GM19328 (cell line): Measurements from ENCODE around the gene CLEC19A.

ENCODE experiments used
- ATAC-seq: cut with Tn5 transposase; IDR thresholded peaks from one replicate; pipeline ENCODE4 v1.9.1; 2021; ENCODE audit warnings: mild to moderate bottlenecking, moderate library complexity; ENCODE audit not compliant: unreplicated experiment

Gene CLEC19A

DNA sequence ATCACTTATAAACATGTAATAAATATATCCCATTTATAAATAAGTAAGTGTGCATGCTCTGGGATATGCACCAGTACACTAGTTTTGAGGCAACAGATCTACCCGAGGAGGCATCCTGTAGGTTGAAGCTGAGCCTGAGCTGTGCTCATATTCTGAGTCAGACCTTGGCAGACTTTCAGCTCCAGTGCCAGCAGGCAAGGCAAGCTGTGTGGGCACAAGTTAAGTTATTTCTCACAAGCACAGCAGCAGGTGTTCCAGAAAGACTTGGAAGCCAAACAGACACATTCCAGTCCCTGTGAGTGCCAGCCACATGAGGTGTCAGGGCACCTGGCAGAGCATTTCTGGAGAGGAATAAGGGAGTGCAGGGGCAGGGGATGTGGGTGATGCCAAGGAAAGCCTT, 1.3 kb upstream of the CLEC19A start:
- no peak for ATAC-seq

- no peak for ATAC-seq
Measured at GRCh38 chr16:19286827-19287226, 1.3 kb downstream of the CLEC19A start.

DNA sequence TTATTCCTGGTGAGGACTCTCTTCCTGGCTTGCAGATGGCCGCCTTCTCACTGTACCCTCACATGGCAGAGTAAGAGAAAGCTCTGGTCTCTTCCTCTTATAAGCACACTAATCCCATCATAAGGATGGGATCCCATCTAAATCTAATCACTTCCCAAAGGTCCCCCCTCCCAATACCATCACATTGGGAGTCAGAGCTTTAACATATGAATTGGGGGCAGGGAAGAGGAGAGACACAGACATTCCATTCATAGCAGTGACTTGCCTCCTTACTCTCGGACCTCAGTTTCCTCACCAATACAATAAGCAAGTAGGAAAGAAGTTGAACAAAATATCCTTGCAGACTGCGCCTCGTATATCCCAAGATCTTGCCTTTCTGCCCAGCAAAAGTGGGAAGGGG, 1.7 kb downstream of the CLEC19A start:
- no peak for ATAC-seq

- no peak for ATAC-seq
Measured at GRCh38 chr16:19288872-19289799, 3.6 kb downstream of the CLEC19A start.

DNA sequence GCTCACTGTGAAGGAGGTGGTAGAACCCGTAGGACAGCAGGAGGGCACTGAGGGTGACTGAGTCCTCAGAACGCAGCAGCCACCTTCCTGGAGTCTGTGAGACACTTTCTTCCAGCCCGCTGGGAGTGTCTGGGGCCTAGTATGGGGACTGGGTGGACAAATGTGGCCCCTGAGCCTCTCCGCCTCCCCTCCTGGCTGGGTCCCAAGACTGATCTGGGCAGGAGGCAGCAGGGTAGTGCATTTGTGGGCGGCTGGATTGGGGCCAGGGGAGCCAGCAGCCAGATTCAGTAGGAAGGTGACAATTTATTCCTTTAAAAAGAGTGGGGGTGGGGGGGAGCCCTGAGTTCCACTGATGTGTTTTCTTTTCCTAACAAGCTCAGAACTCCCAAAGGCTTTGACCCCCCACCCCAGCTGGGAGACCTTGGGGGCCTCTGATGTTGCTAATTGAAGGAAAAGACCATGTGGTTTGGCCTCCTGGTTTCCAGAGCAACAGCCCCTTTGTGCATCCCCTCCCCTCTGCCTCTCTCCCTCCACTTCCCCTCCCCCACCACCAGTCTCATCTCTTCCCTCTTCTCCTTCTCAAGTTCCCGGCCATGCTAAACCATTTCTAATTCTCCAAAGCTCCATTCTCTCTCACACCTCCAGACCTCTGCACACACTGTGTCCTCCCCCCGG, 4.4 kb downstream of the CLEC19A start:
- no peak for ATAC-seq

GRCh38 chr16:19290860-19291259, 5.3 kb downstream of the CLEC19A start:
- no peak for ATAC-seq

DNA sequence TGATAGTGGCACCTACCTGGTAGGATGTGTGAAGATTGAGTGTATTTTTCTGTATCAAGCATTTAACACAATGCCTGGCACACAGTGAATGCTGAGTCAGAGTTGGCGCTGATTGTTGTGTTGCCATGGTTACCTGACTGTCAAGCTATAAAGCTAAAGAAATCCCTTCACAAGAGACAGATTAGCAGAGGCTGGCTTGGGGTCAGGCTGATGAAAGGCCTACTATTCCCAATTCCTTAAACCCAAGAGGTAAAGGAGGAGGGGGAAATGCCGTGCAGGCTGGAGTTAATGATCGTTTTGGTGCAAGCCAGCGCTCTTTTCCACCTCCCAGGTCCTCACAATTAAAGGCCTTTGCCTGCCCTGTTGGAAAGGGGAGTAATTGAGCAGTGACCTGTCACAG, 5.9 kb downstream of the CLEC19A start:
- ATAC-seq = no peak

GRCh38 chr16:19292186-19292585, 6.7 kb downstream of the CLEC19A start:
- ATAC-seq = no peak

- peak; percentile 83 for ATAC-seq
Measured at GRCh38 chr16:19294156-19294649, 8.7 kb downstream of the CLEC19A start.

- no peak for ATAC-seq
Measured at GRCh38 chr16:19295393-19295792, 9.9 kb downstream of the CLEC19A start.

- ATAC-seq = no peak
Measured at GRCh38 chr16:19297454-19297853, 11.9 kb downstream of the CLEC19A start.

GRCh38 chr16:19299565-19299964, 14.0 kb downstream of the CLEC19A start:
- ATAC-seq = no peak

- no peak for ATAC-seq
Measured at GRCh38 chr16:19301931-19302330, 16.4 kb downstream of the CLEC19A start.

- ATAC-seq = no peak
Measured at GRCh38 chr16:19304750-19305149, 19.2 kb downstream of the CLEC19A start.

DNA sequence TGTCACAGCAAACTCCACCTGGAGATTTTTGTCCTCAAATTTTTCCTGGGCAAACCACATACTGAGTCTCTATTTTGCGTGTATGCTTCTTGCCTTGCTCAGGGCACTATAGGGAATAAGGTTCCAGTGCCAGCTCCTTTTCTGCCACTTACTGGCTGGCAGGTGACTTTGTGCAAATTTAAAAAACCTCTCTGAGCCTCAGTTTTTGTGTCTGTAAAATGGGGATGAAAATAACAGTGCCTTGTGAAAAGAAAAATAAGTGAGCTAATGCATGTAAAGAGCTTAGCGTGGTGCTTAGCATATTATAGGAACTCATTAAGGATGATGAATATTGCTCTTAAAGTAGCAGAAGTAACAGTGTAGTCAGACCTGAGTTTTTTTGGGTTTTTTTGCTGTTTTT, 19.9 kb downstream of the CLEC19A start:
- ATAC-seq = no peak

- ATAC-seq = no peak
Measured at GRCh38 chr16:19307587-19308241, 22.2 kb downstream of the CLEC19A start.

GRCh38 chr16:19308392-19308791, 22.9 kb downstream of the CLEC19A start:
- ATAC-seq = no peak

DNA sequence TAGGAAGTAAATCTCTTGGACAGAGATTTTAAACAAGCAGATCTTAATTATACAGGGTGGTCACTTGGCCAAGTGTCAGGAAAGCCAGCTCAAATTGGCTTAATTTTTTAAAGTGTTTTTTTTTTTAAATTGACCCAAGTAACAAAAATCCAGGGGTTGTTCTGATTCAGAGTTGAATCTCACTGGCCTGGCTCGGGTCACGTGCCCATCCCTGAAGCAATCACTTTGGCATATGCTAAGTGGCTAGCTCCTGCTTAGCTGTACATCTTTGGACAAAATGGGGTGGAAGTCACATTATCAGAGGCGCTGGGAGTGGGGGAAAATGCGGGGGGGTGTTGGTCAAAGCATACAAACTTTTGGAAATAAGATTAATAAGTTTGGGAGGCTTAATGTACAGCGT, 23.6 kb downstream of the CLEC19A start:
- ATAC-seq = no peak

DNA sequence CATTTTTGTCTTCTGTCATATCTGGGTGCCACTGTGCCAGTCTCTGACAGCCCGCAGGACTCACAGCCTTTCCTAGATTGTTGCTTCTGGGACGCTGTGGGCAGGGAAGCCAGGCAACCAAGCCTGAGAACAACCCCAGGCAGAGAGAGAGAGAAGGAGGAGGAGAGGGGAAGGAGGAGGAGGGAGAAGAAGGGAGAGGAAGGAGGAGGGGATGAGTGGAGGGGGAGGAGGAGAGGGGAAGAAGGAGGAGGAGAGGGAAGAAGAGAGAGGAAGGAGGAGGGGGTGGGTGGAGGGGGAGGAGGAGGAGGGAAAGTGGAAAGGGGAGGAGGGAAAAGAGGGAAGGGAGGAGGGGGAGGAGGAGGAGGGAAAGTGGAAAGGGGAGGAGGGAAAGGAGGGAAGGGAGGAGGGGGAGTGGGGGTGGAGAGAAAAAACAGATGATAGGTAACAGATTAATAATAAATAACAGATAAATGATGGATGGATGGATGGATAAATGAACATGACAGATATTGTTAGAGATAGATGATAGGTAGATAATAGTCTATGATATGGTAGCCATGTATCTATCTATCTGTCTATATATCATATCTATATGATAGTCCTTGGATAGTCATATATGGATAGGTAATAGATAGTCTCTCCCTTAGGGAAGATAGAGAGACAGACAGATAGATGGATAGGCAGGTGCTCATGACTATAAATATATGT, 29.3 kb downstream of the CLEC19A start:
- no peak for ATAC-seq

- no peak for ATAC-seq
Measured at GRCh38 chr16:19315889-19316433, 30.4 kb downstream of the CLEC19A start.

DNA sequence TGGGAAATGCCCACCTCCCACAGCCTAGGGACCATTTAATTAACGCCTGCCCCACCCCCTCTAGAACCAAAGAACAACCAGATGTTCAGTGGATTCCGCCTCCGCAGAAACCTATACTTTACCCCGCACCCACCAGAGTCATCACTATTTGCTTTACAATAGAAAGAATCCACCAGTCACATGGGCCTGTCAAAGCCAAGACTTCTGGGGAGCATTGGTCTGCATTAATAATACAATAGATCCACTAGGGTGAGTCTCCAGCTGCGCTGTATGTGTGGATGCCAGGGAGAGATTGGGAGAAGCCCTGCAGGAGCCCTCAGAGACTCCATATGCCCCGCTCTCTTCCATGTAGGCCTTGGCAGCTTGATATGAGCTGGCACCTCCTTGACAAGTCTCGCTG, 31.3 kb downstream of the CLEC19A start:
- no peak for ATAC-seq
